K562 (cell line): ENCODE measurements around the gene FNDC4. TPM values are rescaled to one million over a fixed set of nuclear protein-coding genes. Genes with fewer than 3 reads are reported as not detected.

Source experiments
- CCNT2 ChIP-seq: IDR thresholded peaks from 2 replicates; pipeline ENCODE4 v1.6.1; 2011; ENCODE audit warnings: borderline replicate concordance, low read depth, mild to moderate bottlenecking, moderate library complexity, mixed read lengths, low read length; ENCODE audit not compliant: insufficient read length; ENCODE audit errors: extremely low read depth
- CTBP1 ChIP-seq: fragments of 450-650 bp; IDR thresholded peaks from 2 replicates; pipeline ENCODE4 v1.6.1; 2016; ENCODE audit warnings: borderline replicate concordance
- DPF2 ChIP-seq: fragments of 450-650 bp; IDR thresholded peaks from 2 replicates; pipeline ENCODE4 v1.6.1; 2016
- KDM4B ChIP-seq, 2 experiments: fragments of 450-650 bp in 1 of 2; sonication (generic) in 1 of 2; IDR thresholded peaks; 2 replicates each; pipeline ENCODE4 v1.6.1; 2016 to 2017; ENCODE audit warnings: borderline replicate concordance in 2 of 2, antibody characterized with exemption in 1 of 2, low read depth in 1 of 2, mild to moderate bottlenecking in 1 of 2
- MCM5 ChIP-seq: fragments of 450-650 bp; IDR thresholded peaks from 2 replicates; pipeline ENCODE4 v1.6.1; 2016; ENCODE audit warnings: low read depth
- MGA ChIP-seq: fragments of 450-650 bp; IDR thresholded peaks from 2 replicates; pipeline ENCODE4 v1.6.1; 2016; ENCODE audit warnings: mild to moderate bottlenecking, moderate library complexity
- NBN ChIP-seq: fragments of 450-650 bp; IDR thresholded peaks from 2 replicates; pipeline ENCODE4 v1.6.1; 2016; ENCODE audit warnings: low read depth, mild to moderate bottlenecking
- PKNOX1 ChIP-seq: fragments of 450-650 bp; IDR thresholded peaks from 2 replicates; pipeline ENCODE4 v1.6.1; 2016
- RAD51 ChIP-seq: fragments of 450-650 bp; IDR thresholded peaks from 2 replicates; pipeline ENCODE4 v1.7.1; 2016; ENCODE audit warnings: low read depth, mild to moderate bottlenecking, borderline replicate concordance
- RHOXF2B ChIP-seq: fragments of 250-450 bp; sonication (Bioruptor Pico); conservative IDR thresholded peaks from 2 replicates; pipeline ENCODE4 v1.5.1; 2021
- RNF219 ChIP-seq: fragments of 250-450 bp; sonication (Bioruptor Pico); IDR thresholded peaks from 2 replicates; pipeline ENCODE4 v1.5.0; 2022; ENCODE audit warnings: mild to moderate bottlenecking
- SP1 ChIP-seq: sonication (generic); formaldehyde crosslinking; IDR thresholded peaks from 2 replicates; pipeline ENCODE4 v1.8.1; 2022; ENCODE audit warnings: mild to moderate bottlenecking, missing genetic modification reagents
- polyA plus RNA-seq, 8 experiments: library from polyadenylated mRNA; depleted of rRNA in 4 of 8; stranded (reverse) in 5 of 8; unstranded in 3 of 8; fragments of >200 nt; fragmentation: Nextera tagmentation in 2 of 8; fragmentation: Illumina TruSeq in 1 of 8; extraction: Ambion mirVana in 2 of 8; extraction: Trizol in 1 of 8; gene quantifications; 2 replicates each; pipeline versions ENCODE4 v1.2.1 to v1.2.3, GENCODE V29; 2011 to 2014; ENCODE audit warnings: inconsistent platforms in 1 of 8, missing spikeins in 1 of 8
- total RNA-seq, 7 experiments: library from RNA; depleted of rRNA in 6 of 7; stranded (reverse); fragments of >200 nt in 6 of 7; fragmentation: Illumina TruSeq in 2 of 7; extraction: Trizol in 2 of 7; gene quantifications; 2 replicates each; pipeline versions ENCODE4 v1.2.1 to v1.2.3, GENCODE V29; 2011 to 2021; ENCODE audit warnings: low replicate concordance in 1 of 7

Gene FNDC4
- total and polyA plus RNA-seq, 9 of the 15 experiments (the other 6 are each of a cell fraction or from before 2014, with no cell fraction given), result 0.28 to 4.9 (median 2.3) TPM

GRCh38 chr2:27489498-27490397 is 5.3 kb downstream of the FNDC4 start, which contains the start of gene IFT172 (continued):
- TF ChIP-seq MGA (no peak), SP1 (CRISPR knock-in tag) (peak; percentile 89), CTBP1 (peak; percentile 93), MCM5 (no peak), DPF2 (0 out of 2 replicates have a peak, but pooled peaks have one; percentile 24), NBN (peak; percentile 63; the same call in 1 of the 2 replicates), PKNOX1 (peak; percentile 85), CCNT2 (peak; percentile 20), RNF219 (no peak), RHOXF2B (CRISPR knock-in tag) (no peak), KDM4B (IDR thresholded peaks at IDR 0.05; ENCODE audit: borderline replicate concordance in 2 of 2, low read depth in 1 of 2) (no peak), RAD51 (no peak)
